K562 (cell line): ENCODE measurements around the gene LDLRAD3. TPM values are rescaled to one million over a fixed set of nuclear protein-coding genes. Genes with fewer than 3 reads are reported as not detected.

Source experiments
- DDX20 ChIP-seq: fragments of 450-650 bp; IDR thresholded peaks from 2 replicates; pipeline ENCODE4 v1.6.1; 2016; ENCODE audit warnings: missing genetic modification characterization, low read depth, mild to moderate bottlenecking, missing compliant biosample characterization, moderate library complexity
- DPF2 ChIP-seq: fragments of 450-650 bp; IDR thresholded peaks from 2 replicates; pipeline ENCODE4 v1.6.1; 2016
- FOSL1 ChIP-seq: fragments of 200-800 bp; sonication (Bioruptor generic); conservative IDR thresholded peaks from 2 replicates; pipeline ENCODE4 v1.6.1; 2016; ENCODE audit warnings: missing genetic modification characterization, missing compliant biosample characterization
- HIVEP1 ChIP-seq: fragments of 250-450 bp; sonication (Bioruptor Pico); IDR thresholded peaks from 2 replicates; pipeline ENCODE4 v1.4.0; 2020; ENCODE audit warnings: mild to moderate bottlenecking
- NR2C1 ChIP-seq, 2 experiments: fragments of 450-650 bp; IDR thresholded peaks; 2 replicates each; pipeline ENCODE4 v1.6.1; 2017; ENCODE audit warnings: mild to moderate bottlenecking in 2 of 2, antibody characterized with exemption in 1 of 2, inconsistent platforms in 1 of 2, missing compliant biosample characterization in 1 of 2, missing genetic modification characterization in 1 of 2
- SMAD4 ChIP-seq: fragments of 250-450 bp; sonication (Bioruptor Pico); conservative IDR thresholded peaks from 2 replicates; pipeline ENCODE4 v1.8.0; 2021; ENCODE audit warnings: inconsistent platforms, mild to moderate bottlenecking, moderate library complexity
- TBL1XR1 ChIP-seq, 2 experiments: IDR thresholded peaks; 2 replicates each; pipeline ENCODE4 v1.6.1; 2012; ENCODE audit warnings: improper control_type of control experiment in 2 of 2, low read length in 2 of 2, mild to moderate bottlenecking in 1 of 2
- ZNF766 ChIP-seq: fragments of 200-800 bp; sonication (Bioruptor generic); conservative IDR thresholded peaks from 2 replicates; pipeline ENCODE4 v1.6.1; 2016; ENCODE audit warnings: missing genetic modification characterization, missing compliant biosample characterization
- polyA plus RNA-seq, 8 experiments: library from polyadenylated mRNA; depleted of rRNA in 4 of 8; stranded (reverse) in 5 of 8; unstranded in 3 of 8; fragments of >200 nt; fragmentation: Nextera tagmentation in 2 of 8; fragmentation: Illumina TruSeq in 1 of 8; extraction: Ambion mirVana in 2 of 8; extraction: Trizol in 1 of 8; gene quantifications; 2 replicates each; pipeline versions ENCODE4 v1.2.1 to v1.2.3, GENCODE V29; 2011 to 2014; ENCODE audit warnings: inconsistent platforms in 1 of 8, missing spikeins in 1 of 8
- total RNA-seq, 7 experiments: library from RNA; depleted of rRNA in 6 of 7; stranded (reverse); fragments of >200 nt in 6 of 7; fragmentation: Illumina TruSeq in 2 of 7; extraction: Trizol in 2 of 7; gene quantifications; 2 replicates each; pipeline versions ENCODE4 v1.2.1 to v1.2.3, GENCODE V29; 2011 to 2021; ENCODE audit warnings: low replicate concordance in 1 of 7
- TF ChIP-seq, protein P1 (sequence below): fragments of 450-650 bp; formaldehyde crosslinking; IDR thresholded peaks from 2 replicates; pipeline ENCODE4 v1.4.0; 2020; ENCODE audit warnings: mild to moderate bottlenecking, moderate library complexity
- TF ChIP-seq, protein P2 (sequence below): fragments of 450-650 bp; IDR thresholded peaks from 2 replicates; pipeline ENCODE4 v1.6.1; 2017; ENCODE audit warnings: mild to moderate bottlenecking, moderate library complexity
- TF ChIP-seq, protein P3 (sequence below): fragments of 450-650 bp; conservative IDR thresholded peaks from 2 replicates; pipeline ENCODE4 v1.6.1; 2016; ENCODE audit warnings: missing genetic modification characterization, low read depth, mild to moderate bottlenecking, missing compliant biosample characterization, moderate library complexity
- TF ChIP-seq, protein P4 (sequence below): fragments of 250-450 bp; sonication (Bioruptor Pico); IDR thresholded peaks from 2 replicates; pipeline ENCODE4 v1.5.1; 2021; ENCODE audit warnings: mild to moderate bottlenecking

Gene LDLRAD3
- total and polyA plus RNA-seq, 9 of the 15 experiments (the other 6 are each of a cell fraction or from before 2014, with no cell fraction given): 0.73 to 7.2 (median 3.5) TPM

DNA sequence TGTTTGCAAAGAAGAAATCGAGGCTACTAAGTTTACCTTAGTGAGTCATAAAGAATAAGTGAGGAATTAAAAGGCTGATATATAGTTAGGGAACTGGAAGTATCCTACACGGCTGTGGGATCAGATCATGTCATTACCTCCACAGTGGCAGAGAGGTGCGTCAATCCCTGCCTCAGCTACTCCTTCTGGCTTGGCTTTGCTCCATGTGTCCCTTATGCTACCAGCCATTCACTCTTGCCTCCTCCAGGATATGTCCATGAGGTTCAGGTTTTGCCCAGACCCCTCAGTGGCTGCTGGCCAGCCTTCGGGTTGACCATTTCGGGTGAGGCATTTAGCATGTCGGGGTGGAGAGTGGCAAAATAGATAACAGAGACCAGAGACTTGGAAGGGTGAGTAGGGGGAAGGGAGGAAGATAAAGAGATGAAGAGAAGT, 153.4 kb downstream of the LDLRAD3 start (continued):
- TF ChIP-seq, protein P1, sequence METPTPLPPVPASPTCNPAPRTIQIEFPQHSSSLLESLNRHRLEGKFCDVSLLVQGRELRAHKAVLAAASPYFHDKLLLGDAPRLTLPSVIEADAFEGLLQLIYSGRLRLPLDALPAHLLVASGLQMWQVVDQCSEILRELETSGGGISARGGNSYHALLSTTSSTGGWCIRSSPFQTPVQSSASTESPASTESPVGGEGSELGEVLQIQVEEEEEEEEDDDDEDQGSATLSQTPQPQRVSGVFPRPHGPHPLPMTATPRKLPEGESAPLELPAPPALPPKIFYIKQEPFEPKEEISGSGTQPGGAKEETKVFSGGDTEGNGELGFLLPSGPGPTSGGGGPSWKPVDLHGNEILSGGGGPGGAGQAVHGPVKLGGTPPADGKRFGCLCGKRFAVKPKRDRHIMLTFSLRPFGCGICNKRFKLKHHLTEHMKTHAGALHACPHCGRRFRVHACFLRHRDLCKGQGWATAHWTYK (CRISPR knock-in tag): 0 out of 2 replicates have a peak, but pooled peaks have one; percentile 52
- TF ChIP-seq DPF2 (peak; percentile 81), NR2C1 (IDR thresholded peaks at IDR 0.05) (no peak), NR2C1 (tag; IDR thresholded peaks at IDR 0.05) (peak; percentile 46; the same call in 1 of the 2 replicates), DDX20 (tag) (0 out of 2 replicates have a peak, but pooled peaks have one; percentile 25), HIVEP1 (CRISPR knock-in tag) (0 out of 2 replicates have a peak, but pooled peaks have one; percentile 19), ZNF766 (CRISPR knock-in tag) (peak; percentile 17; the same call in 1 of the 2 replicates), TBL1XR1 (IDR thresholded peaks at IDR 0.05; ENCODE audit: low read length in 2 of 2) (peak in 1 of 2 experiments; percentile 52; a peak in 2 of 4 replicates), SMAD4 (CRISPR knock-in tag) (0 out of 2 replicates have a peak, but pooled peaks have one; percentile 40), FOSL1 (peak; percentile 38; the same call in 1 of the 2 replicates)
- TF ChIP-seq, protein P2, sequence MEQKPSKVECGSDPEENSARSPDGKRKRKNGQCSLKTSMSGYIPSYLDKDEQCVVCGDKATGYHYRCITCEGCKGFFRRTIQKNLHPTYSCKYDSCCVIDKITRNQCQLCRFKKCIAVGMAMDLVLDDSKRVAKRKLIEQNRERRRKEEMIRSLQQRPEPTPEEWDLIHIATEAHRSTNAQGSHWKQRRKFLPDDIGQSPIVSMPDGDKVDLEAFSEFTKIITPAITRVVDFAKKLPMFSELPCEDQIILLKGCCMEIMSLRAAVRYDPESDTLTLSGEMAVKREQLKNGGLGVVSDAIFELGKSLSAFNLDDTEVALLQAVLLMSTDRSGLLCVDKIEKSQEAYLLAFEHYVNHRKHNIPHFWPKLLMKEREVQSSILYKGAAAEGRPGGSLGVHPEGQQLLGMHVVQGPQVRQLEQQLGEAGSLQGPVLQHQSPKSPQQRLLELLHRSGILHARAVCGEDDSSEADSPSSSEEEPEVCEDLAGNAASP: no peak
- TF ChIP-seq, protein P3, sequence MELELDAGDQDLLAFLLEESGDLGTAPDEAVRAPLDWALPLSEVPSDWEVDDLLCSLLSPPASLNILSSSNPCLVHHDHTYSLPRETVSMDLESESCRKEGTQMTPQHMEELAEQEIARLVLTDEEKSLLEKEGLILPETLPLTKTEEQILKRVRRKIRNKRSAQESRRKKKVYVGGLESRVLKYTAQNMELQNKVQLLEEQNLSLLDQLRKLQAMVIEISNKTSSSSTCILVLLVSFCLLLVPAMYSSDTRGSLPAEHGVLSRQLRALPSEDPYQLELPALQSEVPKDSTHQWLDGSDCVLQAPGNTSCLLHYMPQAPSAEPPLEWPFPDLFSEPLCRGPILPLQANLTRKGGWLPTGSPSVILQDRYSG (tag): 0 out of 2 replicates have a peak, but pooled peaks have one; percentile 33
- TF ChIP-seq, protein P4, sequence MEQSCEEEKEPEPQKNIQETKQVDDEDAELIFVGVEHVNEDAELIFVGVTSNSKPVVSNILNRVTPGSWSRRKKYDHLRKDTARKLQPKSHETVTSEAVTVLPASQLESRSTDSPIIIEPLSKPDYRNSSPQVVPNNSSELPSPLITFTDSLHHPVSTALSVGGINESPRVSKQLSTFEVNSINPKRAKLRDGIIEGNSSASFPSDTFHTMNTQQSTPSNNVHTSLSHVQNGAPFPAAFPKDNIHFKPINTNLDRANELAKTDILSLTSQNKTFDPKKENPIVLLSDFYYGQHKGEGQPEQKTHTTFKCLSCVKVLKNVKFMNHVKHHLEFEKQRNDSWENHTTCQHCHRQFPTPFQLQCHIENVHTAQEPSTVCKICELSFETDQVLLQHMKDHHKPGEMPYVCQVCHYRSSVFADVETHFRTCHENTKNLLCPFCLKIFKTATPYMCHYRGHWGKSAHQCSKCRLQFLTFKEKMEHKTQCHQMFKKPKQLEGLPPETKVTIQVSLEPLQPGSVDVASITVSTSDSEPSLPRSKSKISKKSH (CRISPR knock-in tag): no peak
